Smooth muscle cell of the brain vasculature (primary cell): Measurements from ENCODE around the gene DVL1.
"Not testable (repeated sequence)": the region's sequence is repeated elsewhere in the genome, so short reads cannot be mapped to it uniquely, and the experiment has no call there.

Experiments used
- DNase-seq: peaks from one replicate; pipeline ENCODE4 v3.0.0-alpha.2; 2012; ENCODE audit warnings: low read depth, low spot score

Gene DVL1

DNA sequence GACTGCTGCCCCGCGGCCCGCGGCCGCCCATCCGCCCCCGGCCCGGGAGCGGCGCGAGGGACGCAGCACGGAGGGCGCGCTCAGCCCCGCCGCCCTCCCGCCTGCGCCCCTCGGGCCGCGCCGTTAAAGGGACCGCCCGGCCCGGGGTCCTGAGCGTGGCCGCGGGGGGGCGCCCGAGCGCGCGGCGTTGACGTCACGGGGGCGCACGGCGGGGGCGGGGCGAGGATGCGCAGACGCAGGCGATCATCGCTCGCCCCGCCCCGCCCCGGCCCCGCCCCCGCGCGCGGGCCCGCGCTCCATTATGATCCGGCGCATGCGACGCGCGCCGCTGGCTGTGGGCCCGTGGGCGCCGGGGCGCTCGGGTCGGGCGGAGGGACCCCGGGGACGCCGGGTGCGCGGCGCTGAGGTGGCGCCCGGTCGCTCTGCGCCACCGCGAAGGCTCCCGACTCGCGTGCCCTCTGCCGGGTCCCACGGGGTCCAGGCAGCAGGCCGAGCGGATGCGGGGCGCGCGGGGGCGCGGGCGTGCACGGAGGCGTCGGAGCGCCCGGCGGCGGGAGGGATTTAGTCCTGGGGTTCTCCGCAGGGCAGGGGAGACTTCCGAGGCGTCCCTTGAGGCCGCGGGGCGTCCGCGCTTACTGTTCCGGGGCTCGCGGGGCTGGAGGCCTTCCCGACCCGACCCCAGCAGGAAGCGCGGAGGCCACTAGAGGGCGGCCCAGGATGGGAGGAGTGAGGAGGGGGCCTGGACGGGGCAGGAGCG lies at the start of gene DVL1:
DVL1 (minus strand) TSS at position 163 of the 757 bp plus-strand sequence. CDS start 353 bp downstream, outside the sequence.
- DNase-seq, result no peak

DNA sequence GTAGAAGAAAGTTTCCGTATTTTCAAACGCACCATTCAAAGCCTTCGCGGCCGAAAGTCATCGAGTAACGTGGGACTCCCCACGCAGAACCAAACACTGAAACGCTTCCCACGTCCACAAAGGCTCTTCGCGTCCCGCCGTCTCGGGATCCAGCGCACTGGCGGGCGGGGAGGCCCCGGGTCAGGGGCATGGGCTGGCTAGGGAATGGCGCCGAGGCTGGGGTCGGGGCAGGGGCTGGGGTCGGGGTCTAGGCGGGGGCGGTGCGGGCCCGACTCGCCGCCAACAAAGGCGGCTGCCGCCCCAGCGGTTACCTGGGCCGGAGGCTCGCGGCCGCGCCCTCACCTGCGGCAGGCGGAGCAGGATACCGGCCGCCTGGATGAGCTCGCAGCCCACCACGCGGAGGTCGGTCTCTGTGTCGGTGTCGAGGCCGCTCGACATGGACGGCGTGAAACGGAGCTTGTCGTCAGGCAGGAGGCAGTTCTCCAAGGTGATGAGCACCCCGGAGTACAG lies 49.5 kb upstream of the DVL1 start:
- no peak for DNase-seq

DNA sequence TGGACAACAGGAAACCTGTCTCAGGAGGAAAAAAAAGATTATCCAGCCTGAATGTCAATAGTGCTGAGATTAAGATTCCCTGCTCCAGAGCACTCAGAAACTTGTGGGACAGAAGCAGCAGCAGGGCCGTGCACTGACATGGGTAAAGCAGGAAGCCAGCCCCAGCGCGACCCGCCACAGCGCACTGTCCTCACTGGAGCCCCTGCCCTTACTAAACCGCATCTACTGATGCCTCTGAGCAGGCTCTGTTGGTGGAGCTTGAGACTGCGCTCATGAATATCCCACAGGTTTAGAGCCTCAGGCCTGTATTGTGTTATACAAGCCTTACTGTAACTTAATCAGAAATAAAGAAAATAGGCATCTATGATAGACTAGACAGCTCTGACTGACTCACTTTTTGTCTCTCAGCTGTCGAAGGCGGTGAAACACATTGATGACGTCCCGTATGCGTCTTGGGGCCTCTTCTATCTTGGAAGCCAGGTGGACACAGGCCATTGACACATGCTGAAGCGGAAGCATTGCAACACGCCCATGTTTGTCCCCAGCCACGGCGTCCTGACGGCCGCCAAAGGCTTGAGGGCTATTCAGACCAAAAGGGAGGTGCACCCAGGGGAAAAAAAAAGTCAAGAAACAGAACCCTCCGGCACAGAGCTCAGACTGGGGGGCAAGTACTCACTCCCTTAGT lies 48.8 kb upstream of the DVL1 start:
- DNase-seq, result no peak

DNA sequence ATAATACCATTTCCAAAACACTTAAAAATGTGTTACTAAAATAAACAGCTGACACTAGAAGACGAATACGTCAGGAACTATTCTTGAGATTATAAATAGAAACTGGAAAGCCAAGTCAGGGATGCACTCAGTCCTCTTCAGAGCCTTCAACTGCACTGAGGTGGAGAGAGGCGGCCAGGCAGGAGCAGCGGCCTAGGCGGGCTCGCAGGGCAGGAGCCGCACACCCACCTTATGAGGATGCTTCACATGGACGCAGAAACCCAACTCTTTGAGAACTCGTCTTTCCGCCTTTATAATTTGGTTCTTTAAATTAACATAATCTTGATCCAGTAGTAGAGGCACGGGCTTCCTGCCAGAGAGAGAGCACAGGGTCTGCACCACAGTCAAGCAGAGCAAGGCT lies 45.9 kb upstream of the DVL1 start:
- no peak for DNase-seq

DNA sequence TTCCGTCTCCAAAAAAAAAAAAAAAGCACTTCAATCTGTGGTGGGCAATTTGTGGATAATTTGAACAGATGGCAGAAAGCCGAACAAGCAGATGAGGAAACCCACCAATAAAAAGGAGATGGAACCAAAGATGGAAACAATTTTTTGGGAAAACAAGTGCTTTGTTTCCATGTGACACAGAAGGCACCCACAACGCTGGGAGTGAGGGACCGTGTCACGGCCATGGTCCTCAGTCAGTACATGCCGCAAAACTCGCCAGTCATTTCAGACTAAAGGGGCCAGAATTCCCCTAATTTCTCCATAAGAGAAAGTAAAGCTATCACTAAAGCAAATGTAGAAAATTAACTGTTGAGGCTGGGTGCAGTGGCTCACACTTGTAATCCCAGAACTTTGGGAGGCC lies 44.9 kb upstream of the DVL1 start:
- no peak for DNase-seq

GRCh38 chr1:1393428-1393827 lies 44.2 kb upstream of the DVL1 start:
- DNase-seq, result no peak

GRCh38 chr1:1393014-1393413 lies 43.8 kb upstream of the DVL1 start:
- no peak for DNase-seq

DNA sequence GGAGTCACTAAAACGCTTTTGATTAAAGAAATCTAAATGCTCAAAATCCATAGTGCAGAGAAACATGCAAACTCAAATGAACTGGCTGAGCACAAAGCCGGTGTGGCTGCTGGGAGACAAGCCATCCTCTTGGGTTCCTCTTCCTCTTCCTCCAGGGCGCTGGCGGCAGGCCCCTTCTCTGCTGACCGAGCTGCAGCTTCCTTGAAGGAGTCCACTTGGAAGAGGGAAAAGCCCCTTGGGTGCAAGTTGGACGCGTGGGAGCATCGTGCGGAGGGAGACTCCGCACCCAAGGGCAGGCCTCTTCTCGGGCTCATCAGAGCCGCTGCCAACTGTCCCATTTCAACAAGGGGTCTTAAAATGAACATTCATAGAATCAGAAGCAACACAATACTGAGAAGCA lies 42.0 kb upstream of the DVL1 start:
- DNase-seq, result no peak

DNA sequence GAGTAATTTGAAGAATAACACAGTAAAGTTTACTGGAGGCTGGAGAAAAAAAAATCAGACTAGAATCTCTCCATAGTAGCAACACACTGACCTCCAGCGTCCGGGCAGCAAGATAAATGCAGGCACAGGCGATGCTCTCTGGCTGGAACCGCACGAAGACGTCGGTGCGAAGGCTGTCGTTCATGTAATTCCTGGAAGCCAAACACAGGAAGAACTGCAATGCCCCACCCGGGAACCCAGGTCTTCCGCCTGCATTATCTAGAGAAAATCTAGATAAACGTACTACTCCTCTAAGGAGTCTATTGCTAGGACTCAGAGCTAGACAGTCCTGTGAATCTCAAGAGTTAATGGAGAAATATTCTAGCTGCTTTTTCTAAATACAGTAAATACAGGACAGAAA lies 41.5 kb upstream of the DVL1 start:
- DNase-seq, result no peak

DNA sequence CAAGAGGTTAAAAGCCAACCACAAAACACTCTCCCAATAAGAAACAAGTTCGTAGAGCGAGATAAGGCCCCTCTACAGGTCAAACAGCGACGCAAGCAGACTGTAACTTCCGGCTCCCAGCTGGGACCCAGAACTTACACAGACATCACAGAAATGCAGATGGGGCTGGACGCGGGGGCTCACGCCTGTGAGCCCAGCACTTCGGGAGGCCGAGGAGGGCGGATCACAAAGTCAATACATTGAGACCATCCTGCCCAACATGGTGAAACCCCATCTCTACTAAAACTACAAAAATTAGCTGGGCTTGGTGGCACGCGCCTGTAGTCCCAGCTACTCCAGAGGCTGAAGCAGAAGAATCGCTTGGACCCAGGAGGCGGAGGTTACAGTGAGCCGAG lies 38.9 kb upstream of the DVL1 start:
- DNase-seq, result no peak

- no peak for DNase-seq
These were observed 38.2 kb upstream of the DVL1 start for GRCh38 chr1:1387098-1388077.

DNA sequence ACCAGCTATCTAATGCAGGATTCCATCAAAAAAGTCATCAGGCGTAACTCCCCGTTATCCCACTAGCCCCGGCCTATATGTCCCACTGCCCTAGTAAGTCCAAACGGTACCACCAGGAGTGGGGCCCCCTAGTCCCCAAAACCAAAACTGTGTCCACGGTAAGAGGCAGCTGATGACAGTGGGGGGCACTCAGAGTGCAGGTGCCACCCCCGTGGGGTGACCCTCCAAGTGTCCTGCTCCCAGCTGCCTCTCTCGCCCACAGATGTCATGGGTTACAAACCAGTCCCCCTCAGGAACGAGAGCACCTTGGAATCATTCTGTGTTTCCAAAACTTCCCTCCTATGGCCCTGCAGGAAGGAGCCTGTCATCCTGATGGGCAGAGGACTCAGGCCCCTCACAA lies 36.7 kb upstream of the DVL1 start:
- DNase-seq, result no peak

- not testable (repeated sequence) for DNase-seq
These were observed 36.1 kb upstream of the DVL1 start for GRCh38 chr1:1385339-1385738.

- DNase-seq, result no peak
These were observed 32.1 kb upstream of the DVL1 start for GRCh38 chr1:1381294-1381693.

DNA sequence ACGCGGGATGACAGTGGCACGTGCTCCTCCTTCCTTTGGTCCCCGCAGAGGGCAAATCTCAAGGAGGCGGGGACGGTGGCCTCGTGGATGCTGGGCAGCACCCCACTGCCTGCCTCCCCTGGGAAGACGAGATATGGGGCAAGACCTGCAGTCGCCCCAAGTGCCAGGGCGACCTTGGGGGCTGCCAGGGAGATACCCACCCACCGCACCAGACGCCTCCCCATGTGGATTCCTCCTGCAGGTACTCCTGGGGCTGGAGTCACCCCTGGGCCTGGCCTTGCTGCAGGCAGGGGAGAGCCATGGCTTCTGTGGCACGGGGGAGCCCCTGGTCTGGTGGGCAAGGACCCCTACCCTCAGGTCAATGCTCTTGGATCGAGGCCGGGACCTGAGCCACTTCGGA lies 31.6 kb upstream of the DVL1 start:
- DNase-seq, result no peak

GRCh38 chr1:1377540-1378205 lies 28.5 kb upstream of the DVL1 start:
- no peak for DNase-seq

GRCh38 chr1:1376551-1377226 lies 27.5 kb upstream of the DVL1 start:
- no peak for DNase-seq

DNA sequence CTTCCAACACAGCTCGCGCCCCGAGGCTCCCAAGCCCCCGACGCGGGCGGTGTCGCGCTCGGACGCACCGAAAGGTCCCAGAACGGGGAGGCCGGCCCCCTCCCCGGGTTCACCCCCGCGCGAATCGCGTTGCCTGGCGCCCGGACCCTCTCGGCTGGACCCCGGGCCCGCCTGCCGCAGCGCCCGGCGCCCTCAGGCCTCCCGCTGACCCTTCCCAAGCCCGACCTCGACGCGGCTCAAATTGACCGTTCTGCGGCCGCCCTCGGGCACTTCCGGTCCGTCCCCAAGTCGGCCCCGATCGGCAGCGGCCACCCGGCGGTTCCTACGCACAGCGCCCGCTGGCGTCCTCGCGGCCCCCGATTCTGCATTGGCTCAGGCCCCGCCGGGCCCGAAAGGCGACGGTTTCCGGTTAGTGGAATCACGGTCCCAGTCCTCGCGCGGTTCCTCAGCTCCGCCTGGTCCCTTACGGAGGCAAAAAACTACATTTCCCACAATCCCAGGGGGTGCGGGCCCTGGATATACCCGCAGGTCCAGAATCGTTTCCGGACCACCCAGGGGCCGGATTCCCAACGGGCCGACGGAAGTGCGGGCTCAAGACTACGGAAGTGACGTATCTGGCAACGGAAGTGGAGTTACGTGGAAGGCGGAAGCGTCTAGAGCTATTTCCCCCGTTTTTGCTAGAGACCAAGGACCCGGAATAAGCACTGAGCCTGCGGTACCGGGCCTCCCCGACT lies 25.9 kb upstream of the DVL1 start, which contains the start of gene AURKAIP1:
AURKAIP1 (minus strand) TSS at position 279 of the 734 bp plus-strand sequence. CDS start 451 bp downstream, outside the sequence.
- peak; percentile 100 for DNase-seq

DNA sequence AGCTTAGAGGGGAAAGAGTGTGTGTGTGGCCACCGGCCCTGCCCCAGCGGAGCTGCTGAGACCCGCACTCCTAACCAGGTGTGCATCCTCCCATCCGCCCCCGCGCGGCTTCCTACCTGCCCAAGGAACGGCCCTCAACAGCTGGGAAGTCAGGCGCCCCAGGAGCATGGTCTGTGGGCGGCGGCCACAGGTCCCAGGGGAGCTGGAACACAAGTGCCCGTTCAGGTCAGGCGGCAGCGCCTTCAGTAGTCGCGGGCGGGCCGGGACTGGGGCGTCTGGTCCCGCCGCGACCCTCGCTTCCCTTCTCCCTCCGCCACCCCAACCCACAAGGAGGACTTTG lies 25.3 kb upstream of the DVL1 start:
- DNase-seq, result no peak
